Mammary epithelial cell (primary cell): ENCODE measurements around the gene DOK5.

Experiments used
- EZH2 ChIP-seq: IDR thresholded peaks from 2 replicates; pipeline ENCODE4 v1.6.1; 2012; ENCODE audit warnings: low read length, inconsistent platforms, borderline replicate concordance
- TF ChIP-seq, protein P1 (sequence below), 2 donors: IDR thresholded peaks in 1 of 2; conservative IDR thresholded peaks in 1 of 2; 2 replicates each; pipeline ENCODE4 v1.5.1; 2011 to 2012; ENCODE audit warnings: inconsistent platforms in 2 of 2, low read length in 2 of 2, mild to moderate bottlenecking in 2 of 2, control low read depth in 1 of 2, low read depth in 1 of 2; ENCODE audit not compliant: insufficient read depth in 1 of 2; ENCODE audit errors: extremely low read depth in 1 of 2

- TF ChIP-seq, protein P1, sequence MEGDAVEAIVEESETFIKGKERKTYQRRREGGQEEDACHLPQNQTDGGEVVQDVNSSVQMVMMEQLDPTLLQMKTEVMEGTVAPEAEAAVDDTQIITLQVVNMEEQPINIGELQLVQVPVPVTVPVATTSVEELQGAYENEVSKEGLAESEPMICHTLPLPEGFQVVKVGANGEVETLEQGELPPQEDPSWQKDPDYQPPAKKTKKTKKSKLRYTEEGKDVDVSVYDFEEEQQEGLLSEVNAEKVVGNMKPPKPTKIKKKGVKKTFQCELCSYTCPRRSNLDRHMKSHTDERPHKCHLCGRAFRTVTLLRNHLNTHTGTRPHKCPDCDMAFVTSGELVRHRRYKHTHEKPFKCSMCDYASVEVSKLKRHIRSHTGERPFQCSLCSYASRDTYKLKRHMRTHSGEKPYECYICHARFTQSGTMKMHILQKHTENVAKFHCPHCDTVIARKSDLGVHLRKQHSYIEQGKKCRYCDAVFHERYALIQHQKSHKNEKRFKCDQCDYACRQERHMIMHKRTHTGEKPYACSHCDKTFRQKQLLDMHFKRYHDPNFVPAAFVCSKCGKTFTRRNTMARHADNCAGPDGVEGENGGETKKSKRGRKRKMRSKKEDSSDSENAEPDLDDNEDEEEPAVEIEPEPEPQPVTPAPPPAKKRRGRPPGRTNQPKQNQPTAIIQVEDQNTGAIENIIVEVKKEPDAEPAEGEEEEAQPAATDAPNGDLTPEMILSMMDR (conservative IDR thresholded peaks at IDR 0.05 in 1 of 2, IDR thresholded peaks at IDR 0.05 in 1 of 2; ENCODE audit: extremely low read depth in 1 of 2, insufficient read depth in 1 of 2, low read depth in 1 of 2, low read length in 2 of 2): no peak
- TF ChIP-seq EZH2: no peak
Measured at GRCh38 chr20:54451171-54451570, 24.2 kb upstream of the DOK5 start.
